Urothelium cell line (cell line): ENCODE measurements around the gene PGGHG.
"Not testable (repeated sequence)": the region's sequence is repeated elsewhere in the genome, so short reads cannot be mapped to it uniquely, and the experiment has no call there.

Experiments used
- DNase-seq: peaks from one replicate; pipeline ENCODE4 v3.0.0; 2011; ENCODE audit warnings: low spot score, mixed read lengths
- FAIRE-seq: peaks from 2 replicates; lab custom pipeline; 2011; peaks lifted over from hg19 to GRCh38; lab: Jason Lieb, UNC

Gene PGGHG

DNA sequence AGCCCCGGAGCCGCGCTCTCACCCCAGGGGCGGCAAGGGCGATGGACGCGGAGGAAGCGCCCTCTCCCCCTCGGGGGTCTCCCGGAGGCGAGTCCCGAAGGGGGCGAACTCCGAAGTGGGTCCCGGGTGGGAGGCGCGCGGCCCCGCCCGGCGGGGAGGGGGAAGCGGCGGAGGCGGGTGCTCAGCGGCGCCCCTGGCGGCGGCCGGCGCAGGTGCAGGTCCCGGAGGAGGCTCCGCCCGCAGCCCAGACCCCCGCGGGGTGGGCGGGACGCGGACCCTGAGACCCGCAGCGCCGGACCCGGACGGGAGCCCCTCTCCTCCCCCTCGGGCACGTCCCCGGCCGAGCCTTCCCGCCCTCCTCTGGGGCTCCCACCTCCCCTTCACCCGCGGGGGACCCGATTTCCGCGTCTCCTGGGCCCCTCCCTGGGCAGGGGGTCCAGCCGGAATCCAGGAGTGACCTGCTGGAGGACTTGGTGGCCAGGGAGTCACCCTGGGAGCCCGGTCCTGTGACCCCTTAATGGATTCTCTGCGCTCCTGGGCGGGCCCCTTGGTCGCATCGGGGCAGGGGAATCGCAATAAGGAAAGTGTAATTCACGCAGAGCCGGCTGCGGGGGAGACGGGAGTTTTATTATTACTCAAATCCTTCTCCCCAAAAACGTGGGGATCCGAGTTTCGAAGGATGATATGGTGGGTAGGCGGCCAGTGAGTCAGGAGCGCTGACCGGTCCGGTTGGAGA is 22.3 kb downstream of the PGGHG start:
- FAIRE-seq, DNase-seq: not testable (repeated sequence)

DNA sequence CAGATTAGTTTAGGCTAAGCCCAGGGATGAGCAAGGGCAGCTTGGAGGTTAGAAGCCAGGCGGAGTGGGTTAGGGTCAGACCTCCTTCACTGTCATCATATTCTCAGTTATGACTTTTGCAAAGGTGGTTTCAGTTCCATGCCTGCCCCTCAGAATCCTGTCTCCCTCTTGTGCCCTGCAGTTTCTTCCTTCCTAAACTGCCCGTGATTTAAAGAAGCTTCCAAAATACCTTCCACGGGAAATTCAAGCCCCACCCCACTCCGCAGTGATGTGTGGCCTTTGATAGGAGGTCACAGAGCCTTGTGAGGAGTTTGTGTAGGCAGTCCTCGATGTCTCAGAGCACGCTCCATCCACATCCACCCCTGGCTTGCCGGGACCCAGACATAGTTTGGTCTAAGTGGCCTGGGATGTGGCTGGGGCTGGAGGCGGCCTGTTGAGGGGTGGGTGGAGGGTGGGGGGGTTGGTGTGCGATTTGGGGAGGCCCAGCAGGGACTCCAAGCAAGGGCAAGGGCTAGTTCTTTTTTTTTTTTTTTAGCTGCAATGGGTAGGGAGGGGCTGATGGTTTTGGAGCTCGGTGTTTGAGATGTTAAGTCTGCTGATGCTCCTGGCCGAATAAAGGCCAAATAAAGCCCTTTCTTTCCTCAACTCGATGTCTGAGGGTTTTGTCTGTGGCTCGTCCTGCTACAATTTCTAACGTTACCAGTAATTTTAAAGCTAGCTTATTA is 23.3 kb downstream of the PGGHG start:
- DNase-seq, result no peak
- no peak for FAIRE-seq

DNA sequence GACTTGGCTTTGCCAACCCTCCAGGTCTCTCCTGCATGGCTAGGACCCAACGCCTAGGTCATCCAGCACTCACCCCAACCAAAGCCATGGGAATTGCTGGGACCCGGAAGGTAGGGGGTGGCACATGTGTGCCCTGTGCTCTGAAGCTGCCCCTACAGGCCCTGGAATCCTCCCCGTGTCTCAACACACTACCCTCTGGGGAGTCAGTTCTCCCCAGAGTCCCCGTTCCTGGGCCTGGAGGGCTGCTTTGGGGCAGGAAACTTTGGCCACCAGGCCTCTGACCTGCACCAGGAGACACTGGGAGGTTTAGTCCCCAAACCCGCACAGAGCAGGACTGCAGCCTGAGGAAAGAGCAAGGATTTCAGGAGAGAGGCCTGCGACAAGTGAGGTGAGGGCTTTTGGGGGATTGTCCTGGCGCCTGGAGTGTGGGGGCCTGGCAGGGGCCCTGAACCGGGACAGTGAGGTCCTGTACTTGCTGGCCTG is 24.4 kb downstream of the PGGHG start:
- DNase-seq (no peak), FAIRE-seq (no peak)

DNA sequence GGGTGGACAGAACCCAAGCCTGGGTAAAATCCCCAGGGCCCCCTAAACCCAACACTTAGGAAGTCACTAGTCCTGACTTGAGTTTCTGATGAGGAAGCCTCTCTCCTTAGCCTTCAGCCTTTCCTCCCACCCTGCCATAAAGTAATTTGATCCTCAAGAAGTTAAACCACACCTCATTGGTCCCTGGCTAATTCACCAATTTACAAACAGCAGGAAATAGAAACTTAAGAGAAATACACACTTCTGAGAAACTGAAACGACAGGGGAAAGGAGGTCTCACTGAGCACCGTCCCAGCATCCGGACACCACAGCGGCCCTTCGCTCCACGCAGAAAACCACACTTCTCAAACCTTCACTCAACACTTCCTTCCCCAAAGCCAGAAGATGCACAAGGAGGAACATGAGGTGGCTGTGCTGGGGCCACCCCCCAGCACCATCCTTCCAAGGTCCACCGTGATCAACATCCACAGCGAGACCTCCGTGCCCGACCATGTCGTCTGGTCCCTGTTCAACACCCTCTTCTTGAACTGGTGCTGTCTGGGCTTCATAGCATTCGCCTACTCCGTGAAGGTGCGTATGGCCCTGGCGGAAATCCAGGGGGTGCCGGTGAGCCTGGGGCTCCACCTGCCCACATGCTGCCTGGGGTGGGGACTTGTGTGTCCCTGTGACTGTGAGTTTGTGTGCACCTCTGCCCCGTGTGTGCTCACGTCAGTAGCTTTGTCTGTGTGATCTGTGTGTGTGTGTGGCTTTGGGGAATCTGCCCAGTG is 25.0 kb downstream of the PGGHG start, which contains the start of gene IFITM1:
TSS of gene IFITM1 (plus strand) at position 254 of the 767 bp plus-strand sequence. CDS start at position 385, 131 bp downstream.
- FAIRE-seq (no peak), DNase-seq (no peak)

DNA sequence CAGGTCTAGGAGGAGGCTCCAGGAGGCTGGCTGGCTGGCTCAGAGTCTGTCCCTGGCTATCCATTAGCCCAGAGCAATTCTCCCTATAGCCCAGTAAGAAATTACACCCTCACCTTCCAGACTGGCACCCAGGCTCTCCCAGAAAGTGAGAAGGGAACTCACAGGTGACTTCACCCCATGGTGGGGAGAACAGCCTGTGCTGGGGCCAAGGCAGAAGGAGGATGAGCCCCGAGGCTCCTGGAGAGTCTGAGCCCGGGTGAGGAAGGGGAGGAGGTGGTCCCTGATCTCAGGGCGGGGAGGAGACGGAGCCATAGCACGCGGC is 25.6 kb downstream of the PGGHG start:
- DNase-seq, FAIRE-seq: not testable (repeated sequence)

DNA sequence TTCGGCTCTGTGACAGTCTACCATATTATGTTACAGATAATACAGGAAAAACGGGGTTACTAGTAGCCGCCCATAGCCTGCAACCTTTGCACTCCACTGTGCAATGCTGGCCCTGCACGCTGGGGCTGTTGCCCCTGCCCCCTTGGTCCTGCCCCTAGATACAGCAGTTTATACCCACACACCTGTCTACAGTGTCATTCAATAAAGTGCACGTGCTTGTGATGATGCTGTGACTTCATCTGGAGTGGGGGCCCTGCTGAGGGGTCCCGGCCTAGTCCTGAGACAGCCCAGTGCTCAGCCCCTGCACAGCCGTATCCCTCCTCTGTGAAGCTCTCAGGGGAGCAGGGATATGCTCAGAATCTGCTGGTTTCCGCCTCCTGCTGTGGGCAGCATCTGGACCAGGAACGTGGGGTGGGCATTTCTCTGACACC is 26.1 kb downstream of the PGGHG start:
- no peak for DNase-seq
- no peak for FAIRE-seq

DNA sequence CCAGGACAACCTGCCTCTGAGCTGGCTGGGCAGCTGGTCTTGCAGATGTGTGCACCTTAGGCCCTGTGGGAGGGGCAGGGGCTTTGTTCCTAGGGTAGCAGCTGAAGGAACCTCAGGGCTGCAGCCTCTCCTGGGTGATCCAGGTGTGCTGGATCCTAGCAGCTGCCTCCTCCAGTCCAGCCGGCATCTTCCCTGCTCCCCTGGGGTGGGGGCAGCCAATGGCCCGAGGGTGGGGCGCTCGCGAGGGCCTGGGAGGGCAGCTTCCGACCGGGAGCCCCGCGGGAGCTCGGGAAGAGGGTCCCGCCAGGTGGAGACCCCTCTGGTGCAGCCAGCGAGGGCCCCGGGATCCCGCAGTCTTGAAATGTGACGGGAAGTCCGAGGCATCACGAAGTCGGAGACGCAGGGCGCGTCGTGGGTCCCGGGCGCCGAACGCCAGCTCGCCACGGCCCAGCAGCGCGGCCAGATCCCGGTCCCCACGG is 26.6 kb downstream of the PGGHG start:
- FAIRE-seq, result no peak
- DNase-seq, result no peak

DNA sequence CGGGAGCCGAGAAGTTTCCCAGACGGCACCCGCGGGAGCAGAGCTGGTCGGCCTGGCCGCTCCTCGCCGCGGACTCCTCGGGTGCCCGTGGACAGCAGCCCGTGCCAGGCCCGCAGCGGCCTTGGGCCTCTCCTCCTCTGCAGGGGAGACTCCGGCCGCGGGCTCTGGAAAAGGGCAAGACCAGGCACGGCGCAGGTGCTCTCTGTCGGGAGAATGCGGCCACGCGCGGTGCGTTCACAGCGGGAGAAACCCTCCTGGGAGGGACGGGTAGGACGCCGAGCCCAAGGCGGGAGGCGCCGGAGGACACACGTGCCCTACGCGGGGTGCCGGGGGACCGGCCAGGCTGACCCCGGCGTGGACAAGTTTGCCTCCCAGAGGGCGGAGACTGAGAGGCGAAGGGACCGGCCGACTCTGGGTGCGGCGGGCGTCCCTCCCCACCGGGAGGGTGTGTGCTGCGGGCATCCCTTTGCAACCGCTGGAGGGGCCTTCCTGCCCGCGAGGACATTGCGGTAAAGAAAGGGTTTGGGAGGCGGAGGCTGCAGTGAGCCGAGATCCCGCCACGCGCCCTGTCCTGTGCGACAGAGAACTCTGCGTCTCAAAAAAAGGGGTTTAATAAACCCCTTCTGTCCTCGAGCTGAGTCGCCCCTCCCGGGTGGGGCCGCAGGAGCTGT is 27.2 kb downstream of the PGGHG start:
- DNase-seq (no peak), FAIRE-seq (no peak)

DNA sequence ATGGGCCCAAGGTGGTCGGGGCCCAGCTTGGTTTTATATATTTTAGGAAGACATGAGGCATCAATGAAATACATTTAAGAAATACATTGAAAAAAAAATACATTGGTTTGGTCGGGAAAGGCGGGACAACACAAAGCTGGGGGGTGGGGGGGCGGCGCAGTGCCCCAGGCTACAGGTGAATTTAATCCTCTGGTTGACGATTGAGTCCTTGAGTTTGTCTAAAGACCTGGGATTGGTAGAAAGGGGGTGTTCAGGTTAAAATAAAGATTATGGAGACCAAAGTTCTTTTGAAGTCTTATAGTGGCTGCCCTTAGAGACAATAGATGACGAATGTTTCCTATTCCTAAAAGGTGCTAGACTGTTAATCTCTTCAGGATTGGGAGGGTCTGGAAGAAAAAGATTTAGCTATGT is 28.0 kb downstream of the PGGHG start:
- DNase-seq (no peak), FAIRE-seq (no peak)

DNA sequence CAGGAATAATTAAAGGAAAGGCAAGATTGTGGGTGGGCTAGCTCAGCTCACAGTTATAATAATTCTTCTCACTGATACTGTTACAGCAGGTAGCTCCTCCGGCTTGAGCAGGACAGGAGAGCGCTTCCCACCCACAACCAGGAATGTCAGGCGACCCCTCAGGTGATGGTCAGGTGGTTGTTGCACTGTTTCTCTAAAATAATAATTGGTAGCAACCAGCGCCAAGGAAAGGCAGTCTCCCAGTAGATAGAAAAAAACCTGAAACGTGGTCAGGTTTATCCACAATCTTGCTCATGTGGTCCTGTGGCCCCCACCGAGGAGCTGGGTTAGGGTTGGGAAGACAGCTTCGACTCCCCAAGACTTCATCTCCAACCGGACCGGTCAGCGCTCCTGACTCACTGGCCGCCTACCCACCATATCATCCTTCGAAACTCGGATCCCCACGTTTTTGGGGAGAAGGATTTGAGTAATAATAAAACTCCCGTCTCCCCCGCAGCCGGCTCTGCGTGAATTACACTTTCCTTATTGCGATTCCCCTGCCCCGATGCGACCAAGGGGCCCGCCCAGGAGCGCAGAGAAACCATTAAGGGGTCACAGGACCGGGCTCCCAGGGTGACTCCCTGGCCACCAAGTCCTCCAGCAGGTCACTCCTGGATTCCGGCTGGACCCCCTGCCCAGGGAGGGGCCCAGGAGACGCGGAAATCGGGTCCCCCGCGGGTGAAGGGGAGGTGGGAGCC is 28.9 kb downstream of the PGGHG start:
- DNase-seq, FAIRE-seq: not testable (repeated sequence)

DNA sequence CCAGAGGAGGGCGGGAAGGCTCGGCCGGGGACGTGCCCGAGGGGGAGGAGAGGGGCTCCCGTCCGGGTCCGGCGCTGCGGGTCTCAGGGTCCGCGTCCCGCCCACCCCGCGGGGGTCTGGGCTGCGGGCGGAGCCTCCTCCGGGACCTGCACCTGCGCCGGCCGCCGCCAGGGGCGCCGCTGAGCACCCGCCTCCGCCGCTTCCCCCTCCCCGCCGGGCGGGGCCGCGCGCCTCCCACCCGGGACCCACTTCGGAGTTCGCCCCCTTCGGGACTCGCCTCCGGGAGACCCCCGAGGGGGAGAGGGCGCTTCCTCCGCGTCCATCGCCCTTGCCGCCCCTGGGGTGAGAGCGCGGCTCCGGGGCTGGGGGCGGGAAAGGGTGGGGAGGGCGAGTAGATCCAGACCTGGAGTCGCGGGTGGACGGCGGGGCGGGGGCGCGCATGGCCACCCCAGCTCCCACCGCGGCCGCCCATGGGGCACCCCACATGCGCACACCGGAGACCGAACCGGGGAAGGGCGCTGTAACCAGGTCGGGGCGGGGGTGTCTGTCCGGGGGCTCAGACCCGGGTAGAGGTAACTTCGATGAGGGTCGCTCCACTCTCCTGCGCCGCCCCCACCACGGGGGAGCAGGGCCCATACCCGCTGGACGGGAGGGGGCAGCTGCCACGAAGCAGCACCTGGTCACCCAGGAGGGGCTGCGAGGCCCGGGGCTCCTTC is 29.6 kb downstream of the PGGHG start:
- not testable (repeated sequence) for DNase-seq, FAIRE-seq

DNA sequence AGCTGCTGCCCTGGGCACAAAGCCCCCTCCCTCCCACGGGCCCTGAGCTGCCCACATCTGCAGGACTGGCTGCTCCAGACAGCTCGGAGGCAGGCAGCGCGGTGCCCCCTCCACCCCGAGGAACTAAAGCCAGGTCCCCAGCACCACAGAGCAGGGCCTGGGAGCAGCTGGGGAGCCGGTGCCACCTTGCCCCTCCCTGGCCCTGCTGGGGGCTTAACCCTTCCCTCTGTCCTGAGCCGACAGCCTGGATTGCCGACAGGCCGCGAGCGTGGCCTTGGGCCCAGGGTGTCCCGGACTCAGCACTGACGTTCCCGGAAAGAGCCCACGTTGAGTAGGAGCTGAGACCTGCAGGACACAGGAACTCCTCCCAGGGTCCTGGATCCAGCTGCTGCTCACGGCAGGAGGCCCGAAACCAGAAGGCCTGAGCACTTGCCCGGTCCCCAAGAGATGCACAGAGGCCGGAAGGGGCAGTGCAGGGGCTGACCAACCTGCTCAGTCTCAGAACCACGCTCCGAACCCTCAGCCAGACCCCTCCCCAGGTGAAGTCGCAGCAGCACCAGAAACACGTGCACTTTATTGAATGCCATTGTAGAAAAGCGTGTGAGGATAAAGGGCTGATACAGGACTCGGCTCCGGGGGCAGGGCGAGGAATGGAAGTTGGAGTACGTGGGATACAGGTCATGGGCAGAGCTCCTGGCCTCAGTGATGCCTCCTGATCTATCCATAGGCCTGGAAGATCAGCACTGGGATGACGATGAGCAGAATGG is 30.4 kb downstream of the PGGHG start:
- not testable (repeated sequence) for DNase-seq, FAIRE-seq

DNA sequence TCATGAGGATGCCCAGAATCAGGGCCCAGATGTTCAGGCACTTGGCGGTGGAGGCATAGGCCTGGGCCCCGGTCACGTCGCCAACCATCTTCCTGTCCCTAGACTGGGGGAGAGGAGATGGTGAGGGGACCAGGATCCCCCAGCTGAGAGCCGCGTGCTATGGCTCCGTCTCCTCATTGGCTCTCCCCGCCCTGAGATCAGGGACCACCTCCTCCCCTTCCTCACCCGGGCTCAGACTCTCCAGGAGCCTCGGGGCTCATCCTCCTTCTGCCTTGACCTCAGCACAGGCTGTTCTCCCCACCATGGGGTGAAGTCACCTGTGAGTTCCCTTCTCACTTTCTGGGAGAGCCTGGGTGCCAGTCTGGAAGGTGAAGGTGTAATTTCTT is 31.0 kb downstream of the PGGHG start:
- not testable (repeated sequence) for DNase-seq, FAIRE-seq

DNA sequence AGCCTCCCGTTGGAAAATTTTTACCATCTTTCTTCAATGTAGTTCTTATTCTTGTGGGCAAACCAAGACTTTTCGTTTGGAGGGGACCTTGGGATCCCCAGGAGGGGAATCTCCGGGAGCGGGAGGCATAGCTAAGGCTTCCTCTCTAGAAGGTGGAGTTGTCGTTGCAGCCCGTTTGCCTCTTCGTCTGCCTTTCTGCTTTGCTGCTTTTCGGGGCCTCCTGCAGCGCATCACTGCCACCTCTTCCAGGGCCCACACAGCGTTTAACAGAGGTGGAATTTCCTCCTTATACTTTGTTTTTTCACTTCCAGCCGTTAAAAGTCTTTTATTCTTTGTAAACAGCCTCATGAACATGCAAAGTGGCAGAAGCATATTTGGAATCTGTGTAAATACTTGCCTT is 35.2 kb downstream of the PGGHG start:
- no peak for FAIRE-seq
- no peak for DNase-seq

DNA sequence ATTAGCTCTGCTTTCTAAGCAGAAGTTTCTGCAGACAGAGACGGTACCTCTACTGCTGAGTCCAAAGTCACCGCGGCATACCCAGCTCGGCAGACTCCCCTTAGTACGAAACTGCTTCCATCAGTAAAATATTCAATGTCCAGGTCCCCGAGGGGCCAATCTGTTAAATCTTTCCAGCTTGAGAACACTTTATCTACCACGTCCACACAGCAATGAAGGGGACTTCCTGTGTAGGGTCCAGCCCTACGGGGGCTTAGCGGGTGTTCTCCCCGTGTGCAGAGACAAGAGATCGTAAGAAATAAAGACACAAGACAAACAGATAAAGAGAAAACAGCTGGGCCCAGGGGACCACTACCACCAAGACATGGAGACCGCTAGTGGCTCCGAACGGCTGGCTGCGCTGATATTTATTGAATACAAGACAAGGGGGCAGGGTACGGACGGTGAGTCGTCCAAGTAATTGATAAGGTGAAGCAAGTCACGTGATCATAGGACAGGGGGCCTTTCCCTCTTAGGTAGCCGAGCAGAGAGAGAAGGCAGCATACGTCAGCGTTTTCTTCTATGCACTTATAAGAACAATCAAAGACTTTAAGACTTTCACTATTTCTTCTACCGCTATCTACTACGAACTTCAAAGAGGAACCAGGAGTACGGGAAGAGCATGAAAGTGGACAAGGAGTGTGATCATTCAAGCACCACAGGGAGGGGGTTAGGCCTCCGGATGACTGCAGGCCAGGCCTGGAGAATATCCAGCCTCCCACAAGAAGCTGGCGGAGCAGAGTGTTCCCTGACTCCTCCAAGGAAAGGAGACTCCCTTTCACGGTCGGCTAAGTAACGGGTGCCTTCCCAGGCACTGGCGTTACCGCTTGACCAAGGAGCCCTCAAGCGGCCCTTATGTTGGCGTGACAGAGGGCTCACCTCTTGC is 35.9 kb downstream of the PGGHG start:
- not testable (repeated sequence) for DNase-seq, FAIRE-seq

DNA sequence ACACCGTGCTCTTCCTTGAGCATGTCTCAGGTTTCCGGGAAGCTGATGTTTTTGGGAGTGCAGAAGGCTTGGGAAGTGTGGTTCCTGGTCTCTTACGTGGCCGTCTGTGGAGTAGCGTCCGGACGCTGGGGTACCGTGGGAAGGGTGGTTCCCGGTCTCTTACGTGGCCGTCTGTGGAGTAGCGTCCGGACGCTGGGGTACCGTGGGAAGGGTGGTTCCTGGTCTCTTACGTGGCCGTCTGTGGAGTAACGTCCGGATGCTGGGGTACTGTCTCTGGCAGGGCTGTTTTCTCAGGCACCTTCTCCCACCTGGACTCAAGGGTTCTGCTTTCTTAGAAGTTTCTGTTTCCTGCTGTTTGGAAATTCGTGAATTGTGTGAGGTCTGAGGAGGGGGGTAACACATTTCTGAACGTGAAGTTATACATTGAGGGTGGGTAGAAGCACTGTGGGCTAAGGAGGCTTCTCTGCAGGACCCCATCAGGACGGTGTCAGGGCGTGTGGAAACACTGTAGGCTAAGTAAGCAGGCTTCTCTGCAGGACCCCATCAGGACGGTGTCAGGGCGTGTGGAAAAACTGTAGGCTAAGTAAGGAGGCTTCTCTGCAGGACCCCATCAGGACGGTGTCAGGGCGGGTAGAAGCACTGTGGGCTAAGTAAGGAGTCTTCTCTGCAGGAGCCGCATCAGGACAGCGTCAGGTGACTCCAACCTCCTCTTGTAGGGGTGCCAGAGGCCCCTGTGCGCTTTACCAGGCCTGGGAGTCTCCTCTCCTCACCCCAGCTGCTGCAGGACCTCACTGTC is 37.1 kb downstream of the PGGHG start:
- FAIRE-seq (no peak), DNase-seq (no peak)

DNA sequence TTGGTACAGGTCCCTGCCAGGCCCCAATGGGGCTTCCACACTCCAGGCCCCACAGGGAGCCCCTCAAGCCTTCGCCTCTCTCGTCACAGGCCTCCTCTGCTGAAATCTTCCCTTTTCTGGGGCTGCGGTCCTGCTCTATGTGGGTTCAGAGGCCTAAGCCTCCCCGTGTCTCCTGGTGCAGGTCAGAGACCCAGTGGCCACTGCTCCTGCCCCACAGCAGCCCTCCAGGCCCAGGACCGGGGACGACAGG is 37.6 kb downstream of the PGGHG start:
- FAIRE-seq (no peak), DNase-seq (no peak)
